Astrocyte of the spinal cord (primary cell): Measurements from ENCODE around the gene SEPTIN11.

Source experiments
- DNase-seq: peaks from one replicate; pipeline ENCODE4 v3.0.0; 2011; ENCODE audit warnings: low read depth, low spot score
- H3K4me3 ChIP-seq: 2 replicates; pipeline ENCODE4 v1.5.1; 2011; ENCODE audit warnings: low read depth, mild to moderate bottlenecking, low read length, moderate library complexity
- in situ Hi-C: cut with HindIII; loops from 2 replicates; pipeline ENCODE4 v1.10.0; 2017; ENCODE audit warnings: low sequenced_read_pairs
- TF ChIP-seq, protein P1 (sequence below): IDR thresholded peaks from 2 replicates; pipeline ENCODE4 v1.5.1; 2012; ENCODE audit warnings: low read depth, mild to moderate bottlenecking, low read length, inconsistent platforms

SEPTIN11 gene

DNA sequence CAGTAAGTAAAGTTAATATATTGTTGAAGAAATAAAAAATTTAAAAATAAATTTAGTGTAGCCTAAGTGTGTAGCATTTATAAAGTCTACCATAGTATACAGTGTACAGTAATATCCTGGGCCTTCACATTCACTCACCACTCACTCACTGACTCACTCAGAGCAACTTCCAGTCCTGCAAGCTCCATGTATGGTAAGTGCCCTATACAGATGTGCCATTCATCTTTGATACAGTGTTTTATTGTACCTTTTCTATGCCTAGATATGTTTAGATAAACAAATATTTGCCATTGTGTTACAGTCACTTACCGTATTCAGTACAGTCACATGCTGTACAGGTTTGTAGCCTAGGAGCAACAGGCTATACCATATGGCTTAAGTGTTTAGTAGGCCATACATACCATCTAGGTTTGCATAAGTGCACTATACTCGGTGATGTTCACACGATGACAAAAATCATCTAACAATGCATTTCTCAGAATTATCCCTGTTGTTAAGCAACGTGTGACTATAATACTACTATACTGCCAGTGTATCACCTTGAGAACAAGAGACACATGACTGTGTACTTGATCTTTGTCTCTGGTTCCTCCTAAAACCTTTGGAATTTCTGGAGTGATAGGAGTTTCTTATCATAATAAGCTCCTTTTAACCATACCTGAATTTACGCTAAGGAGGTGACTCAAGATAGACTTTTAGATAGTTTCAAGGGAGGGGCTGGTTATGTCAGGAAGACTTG, 25.8 kb upstream of the SEPTIN11 start:
- in situ Hi-C loops: no loop called here
- TF ChIP-seq, protein P1, sequence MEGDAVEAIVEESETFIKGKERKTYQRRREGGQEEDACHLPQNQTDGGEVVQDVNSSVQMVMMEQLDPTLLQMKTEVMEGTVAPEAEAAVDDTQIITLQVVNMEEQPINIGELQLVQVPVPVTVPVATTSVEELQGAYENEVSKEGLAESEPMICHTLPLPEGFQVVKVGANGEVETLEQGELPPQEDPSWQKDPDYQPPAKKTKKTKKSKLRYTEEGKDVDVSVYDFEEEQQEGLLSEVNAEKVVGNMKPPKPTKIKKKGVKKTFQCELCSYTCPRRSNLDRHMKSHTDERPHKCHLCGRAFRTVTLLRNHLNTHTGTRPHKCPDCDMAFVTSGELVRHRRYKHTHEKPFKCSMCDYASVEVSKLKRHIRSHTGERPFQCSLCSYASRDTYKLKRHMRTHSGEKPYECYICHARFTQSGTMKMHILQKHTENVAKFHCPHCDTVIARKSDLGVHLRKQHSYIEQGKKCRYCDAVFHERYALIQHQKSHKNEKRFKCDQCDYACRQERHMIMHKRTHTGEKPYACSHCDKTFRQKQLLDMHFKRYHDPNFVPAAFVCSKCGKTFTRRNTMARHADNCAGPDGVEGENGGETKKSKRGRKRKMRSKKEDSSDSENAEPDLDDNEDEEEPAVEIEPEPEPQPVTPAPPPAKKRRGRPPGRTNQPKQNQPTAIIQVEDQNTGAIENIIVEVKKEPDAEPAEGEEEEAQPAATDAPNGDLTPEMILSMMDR: no peak
- DNase-seq: no peak
- H3K4me3 ChIP-seq: no peak overlapping the region

- H3K4me3 ChIP-seq: no peak overlapping the region
- in situ Hi-C loops: no loop called here
- no peak for DNase-seq
- TF ChIP-seq, protein P1: no peak
Measured at GRCh38 chr4:76926841-76927240, 22.7 kb upstream of the SEPTIN11 start.

DNA sequence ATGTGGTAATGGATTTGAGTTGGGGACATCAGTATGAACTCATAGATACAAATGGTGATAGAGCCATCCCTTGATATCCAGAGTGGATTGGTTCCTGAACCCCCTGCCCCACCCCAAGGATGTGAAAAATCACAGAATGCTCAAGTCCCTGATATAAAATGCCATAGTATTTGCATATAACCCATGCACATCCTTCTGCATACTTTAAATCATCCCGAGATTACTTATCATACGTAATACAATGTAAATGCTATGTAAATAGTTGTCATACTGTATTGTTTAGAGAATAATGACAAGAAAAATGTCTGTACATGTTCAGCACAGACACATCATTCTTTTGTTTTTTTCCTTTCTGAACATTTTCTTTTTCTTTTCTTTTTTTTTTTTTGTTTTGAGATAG, 18.9 kb upstream of the SEPTIN11 start:
- H3K4me3 ChIP-seq: no peak overlapping the region
- in situ Hi-C loops: no loop called here
- TF ChIP-seq, protein P1: no peak
- DNase-seq: no peak

- no peak overlapping the region for H3K4me3 ChIP-seq
- TF ChIP-seq, protein P1: no peak
- in situ Hi-C loops: no loop called here
- no peak for DNase-seq
Measured at GRCh38 chr4:76931087-76931486, 18.5 kb upstream of the SEPTIN11 start.

- in situ Hi-C loops: no loop called here
- TF ChIP-seq, protein P1: no peak
- H3K4me3 ChIP-seq: no peak overlapping the region
- no peak for DNase-seq
Measured at GRCh38 chr4:76931576-76932276, 17.8 kb upstream of the SEPTIN11 start.

DNA sequence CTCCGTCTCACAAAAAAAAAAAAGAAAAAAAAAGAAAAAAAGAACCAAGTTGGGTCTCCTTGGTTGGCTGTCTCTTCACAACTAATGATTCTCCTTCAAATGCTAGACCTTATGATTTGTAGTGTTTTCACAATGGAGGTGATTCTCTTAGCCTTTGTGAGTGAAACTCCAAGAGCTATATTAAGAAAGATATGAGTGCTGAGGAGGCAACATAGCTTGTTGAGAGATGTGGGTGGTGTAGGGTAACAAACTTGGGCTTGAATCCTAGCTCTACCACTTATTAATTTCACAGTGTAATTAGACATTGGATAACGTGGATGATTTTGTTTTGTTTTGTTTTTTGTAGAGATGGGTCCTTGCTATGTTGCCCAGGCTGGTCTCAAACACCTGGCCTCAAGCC, 10.4 kb upstream of the SEPTIN11 start:
- in situ Hi-C loops: no loop called here
- DNase-seq: no peak
- TF ChIP-seq, protein P1: no peak
- H3K4me3 ChIP-seq: no peak overlapping the region
